ENCODE measurements around the gene WDR82. TPM values are rescaled to one million over a fixed set of nuclear protein-coding genes. Genes with fewer than 3 reads are reported as not detected.

Gene WDR82
- total and polyA plus RNA-seq, 2 of the 4 experiments (the other 2 are of a cell fraction), result 38.1 to 68.1 TPM

- intact Hi-C loops (cut with micrococcal nuclease), result no loop called here
- Histone ChIP-seq H3K27me3 (ENCODE audit: control insufficient read depth, insufficient read depth, low read length) (no peaks in the 10 kb centered on the region; the same call in 1 of the 2 replicates), H2BK20ac (ENCODE audit: low read depth, low read length) (no peak overlapping the region), H4K20me1 (ENCODE audit: insufficient read depth, low read length) (no peaks in the 10 kb centered on the region), H4K5ac (ENCODE audit: low read depth, low read length) (no peak overlapping the region), H3K23ac (ENCODE audit: low read depth, low read length) (no peak overlapping the region), H3K14ac (replicated peaks; ENCODE audit: low read depth, low read length) (no peak overlapping the region), H3K27ac (ENCODE audit: insufficient read depth, low read length) (no peak overlapping the region), H3K4me1 (ENCODE audit: control insufficient read depth, insufficient read depth, low read length) (peaks cover 11% of the 10 kb centered on the region), H4K91ac (ENCODE audit: insufficient read depth, low read depth, low read length) (no peak overlapping the region), H3K4me3 (ENCODE audit: insufficient read depth, low read depth, low read length) (no peak overlapping the region), H2AK9ac (replicated peaks; ENCODE audit: low read depth, low read length, poor library complexity) (no peak overlapping the region), H3K9me1 (ENCODE audit: insufficient read depth, low read length) (peaks cover 4% of the 10 kb centered on the region), H3K4me2 (ENCODE audit: low read depth, low read length) (no peak overlapping the region), H3K56ac (ENCODE audit: extremely low read depth, insufficient read depth, low read length) (no peak overlapping the region), H3K36me3 (ENCODE audit: control insufficient read depth, insufficient read depth, low read length) (peaks cover 5% of the 10 kb centered on the region; the same call in 1 of the 2 replicates), H2BK5ac (ENCODE audit: low read depth, low read length, poor library complexity, severe bottlenecking) (no peak overlapping the region), H2BK120ac (ENCODE audit: low read depth, low read length) (no peak overlapping the region), H3K18ac (ENCODE audit: low read depth, low read length) (no peak overlapping the region), H3K4ac (ENCODE audit: low read depth, low read length) (no peak overlapping the region), H2BK15ac (ENCODE audit: low read depth, low read length) (no peak overlapping the region), H3K79me1 (ENCODE audit: low read depth in 1 of 2, low read length in 2 of 2) (no peaks in the 10 kb centered on the region), H3K9me3 (ENCODE audit: control insufficient read depth, insufficient read depth, low read length) (no peaks in the 10 kb centered on the region), H2AK5ac (ENCODE audit: low read depth, low read length) (no peak overlapping the region), H2AFZ (replicated peaks; ENCODE audit: low read length, poor library complexity) (no peak overlapping the region), H4K8ac (ENCODE audit: low read depth in 2 of 2, low read length in 2 of 2) (no peak overlapping the region), H3K9ac (ENCODE audit: low read depth, low read length) (no peak overlapping the region)
- 56% methylated on average over 2 of the region's 11 CpGs; no CpG with 5 or more reads in 1 of the 2 experiments for WGBS, 2 experiments (ENCODE audit: extremely low coverage in 2 of 2, insufficient read length in 1 of 2)
- dilution Hi-C loops (cut with HindIII; ENCODE audit: low sequenced_read_pairs, unreplicated experiment), result no loop called here
- ATAC-seq (ENCODE audit: low read depth) (no peak), DNase-seq (no peak)
- no TSS peak for BruUV-seq (replicated peaks)
- ChIA-PET POLR2A (ENCODE audit: unreplicated experiment) (no interaction called here), CTCF (interaction anchor here (1.3 kb wide), 1 partner anchor 42 kb away, joined by 6 read pairs; no protein-coding TSS in a partner anchor)
- in situ Hi-C loops (cut with MboI; ENCODE audit: low sequenced_read_pairs), result no loop called here
- TF ChIP-seq SMC3 (IDR thresholded peaks at IDR 0.05; ENCODE audit: low read depth, low read length) (no peak), POLR2A (IDR thresholded peaks at IDR 0.05; ENCODE audit: low read depth, low read length) (no peak), CHD1 (IDR thresholded peaks at IDR 0.05; ENCODE audit: low read depth, low read length) (no peak), ELK1 (IDR thresholded peaks at IDR 0.05; ENCODE audit: borderline replicate concordance, low read depth, low read length) (no peak), USF2 (IDR thresholded peaks at IDR 0.05; ENCODE audit: low read depth, low read length) (no peak), MAFK (IDR thresholded peaks at IDR 0.05; ENCODE audit: low read depth, low read length) (no peak), BHLHE40 (IDR thresholded peaks at IDR 0.05; ENCODE audit: low read depth, low read length) (no peak), CEBPB (IDR thresholded peaks at IDR 0.05; ENCODE audit: low read depth, low read length) (no peak), RCOR1 (IDR thresholded peaks at IDR 0.05; ENCODE audit: insufficient replicate concordance, low read length) (no peak), NFE2L2 (IDR thresholded peaks at IDR 0.05; ENCODE audit: low read depth, low read length) (no peak), RFX5 (IDR thresholded peaks at IDR 0.05; ENCODE audit: low read depth, low read length) (no peak), FOS (IDR thresholded peaks at IDR 0.05; ENCODE audit: low read depth, low read length) (no peak), MAZ (IDR thresholded peaks at IDR 0.05; ENCODE audit: borderline replicate concordance, low read depth, low read length) (no peak), CTCF (conservative IDR thresholded peaks at IDR 0.05; ENCODE audit: low read depth, low read length) (no peak), RAD21 (IDR thresholded peaks at IDR 0.05; ENCODE audit: low read length) (no peak)
Measured at GRCh38 chr3:52297242-52298148, 19.0 kb upstream of the WDR82 start.

All from IMR-90 (cell line).